Left ventricle myocardium superior (tissue), 1 donor: ENCODE results near the gene CUX1. TPM values are rescaled to one million over a fixed set of nuclear protein-coding genes. Genes with fewer than 3 reads are reported as not detected.
"Not testable (repeated sequence)": the region's sequence is repeated elsewhere in the genome, so short reads cannot be mapped to it uniquely, and the experiment has no call there.

Experiments used
- ATAC-seq: fragments of 200-7000 bp; cut with Tn5 transposase; one replicate; pipeline ENCODE4 v1.9.1; 2020; ENCODE audit warnings: mild to moderate bottlenecking, moderate library complexity
- DNase-seq: peaks from one replicate; pipeline ENCODE4 v3.0.0-alpha.2; 2020
- intact Hi-C: fragments of 100-400 bp; cut with micrococcal nuclease; formaldehyde crosslinking; loops from one replicate; pipeline ENCODE4 v1.11.0; 2022
- total RNA-seq: library from RNA; stranded (reverse); fragmentation: NEBNext Ultra II Directional; extraction: Animal tissue kit (Norgen Biotek cat#: 25700); gene quantifications from one replicate; pipeline ENCODE4 v1.2.1, GENCODE V29; 2021
- donor health status: DM: no; HTN: yes; CAD: no; lungs with severe emphysema.

CUX1 gene
- total RNA-seq, 1 donor from 2014 or later, result 123 TPM

DNA sequence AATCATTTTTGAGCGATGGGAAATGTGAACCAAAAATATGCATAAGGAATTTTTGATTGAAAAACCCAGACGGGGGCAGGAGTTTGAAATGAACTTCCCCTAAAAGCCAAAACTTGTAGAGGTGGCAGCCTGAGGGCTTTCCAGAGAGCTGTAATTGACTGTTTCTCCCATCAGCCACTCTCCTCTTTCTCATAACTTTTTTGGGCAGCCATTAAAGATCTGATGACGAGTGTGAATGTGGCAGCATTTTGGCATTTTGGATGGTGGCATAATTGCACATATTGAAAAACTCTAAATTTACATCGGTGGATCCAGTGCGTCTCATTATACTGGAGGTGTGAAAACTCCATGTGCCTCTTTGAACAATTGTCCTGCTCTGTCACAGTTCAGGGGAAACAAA, 159.0 kb downstream of the CUX1 start:
- ATAC-seq (no peak), DNase-seq (no peak)
- intact Hi-C loops, result no loop called here

DNA sequence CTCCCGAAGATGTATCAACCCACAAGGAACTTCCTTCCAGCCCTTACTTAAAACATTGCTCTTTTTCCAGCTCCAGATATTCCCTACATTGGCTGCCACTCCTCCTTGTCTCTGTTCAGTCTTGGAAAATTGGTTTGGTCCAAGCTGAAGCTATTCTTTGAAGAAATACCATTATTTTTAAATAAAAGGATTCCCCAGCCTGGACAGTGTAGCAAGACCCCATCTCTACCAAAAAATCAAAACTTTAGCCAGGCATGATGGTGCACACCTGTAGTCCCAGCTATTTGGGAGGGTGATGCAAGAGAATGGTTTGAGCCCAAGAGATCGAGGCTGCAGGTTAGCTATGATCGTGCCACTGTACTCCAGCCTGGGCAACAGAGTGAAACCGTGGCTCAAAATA, 159.8 kb downstream of the CUX1 start:
- intact Hi-C loops, result no loop called here
- ATAC-seq (no peak), DNase-seq (no peak)

DNA sequence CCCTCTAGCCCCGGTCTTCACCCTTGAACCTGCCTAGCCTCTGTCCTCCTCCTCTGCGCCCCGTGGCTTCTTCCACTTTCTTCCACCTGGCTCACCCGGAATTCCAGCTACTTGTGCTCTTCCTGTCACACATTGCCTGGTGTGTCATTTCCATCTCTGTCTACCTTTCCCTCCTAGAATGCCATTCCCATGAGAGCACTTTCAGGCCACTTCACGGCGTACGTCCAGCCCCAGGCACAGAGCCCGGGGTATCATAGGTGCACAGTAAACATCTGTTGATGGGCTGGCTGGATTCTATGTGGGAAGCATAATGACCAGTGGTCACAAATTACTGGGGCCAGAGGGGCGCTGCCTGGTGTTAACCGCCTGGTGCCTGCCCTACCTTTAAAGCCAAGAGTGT, 161.3 kb downstream of the CUX1 start:
- DNase-seq (no peak), ATAC-seq (peak; percentile 18)
- intact Hi-C loops, result no loop called here

DNA sequence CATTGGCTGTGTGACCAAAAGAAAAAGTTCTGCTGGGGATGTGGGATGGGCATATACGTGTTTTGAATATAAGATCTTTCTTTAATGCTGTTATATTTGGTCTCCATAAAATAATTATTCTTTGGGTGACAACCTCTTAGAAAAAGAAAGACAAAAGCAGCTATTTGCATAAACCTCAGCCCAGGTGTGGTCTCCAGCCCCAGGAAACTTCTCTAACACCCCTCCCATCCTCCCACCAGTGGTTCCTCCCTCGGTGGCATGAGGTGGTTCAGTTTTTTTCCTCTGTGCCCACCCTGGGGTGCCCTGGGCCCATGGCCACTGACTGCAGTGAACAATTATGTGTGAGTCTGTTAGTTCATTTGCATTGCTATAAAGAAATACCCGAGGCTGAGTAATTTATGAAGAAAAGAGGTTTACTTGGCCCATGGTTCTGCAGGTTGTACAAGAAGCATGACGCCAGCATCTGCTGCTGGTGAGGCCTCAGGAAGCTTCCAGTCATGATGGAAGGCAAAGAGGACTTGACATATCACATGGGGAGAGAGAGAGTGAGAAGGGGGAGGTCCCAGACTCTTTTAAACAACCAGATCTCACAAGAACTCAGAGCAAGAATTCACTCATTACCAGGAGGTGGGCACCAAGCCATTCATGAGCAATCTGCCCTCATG, 165.9 kb downstream of the CUX1 start:
- intact Hi-C loops, result no loop called here
- no peak for DNase-seq
- ATAC-seq, result no peak

DNA sequence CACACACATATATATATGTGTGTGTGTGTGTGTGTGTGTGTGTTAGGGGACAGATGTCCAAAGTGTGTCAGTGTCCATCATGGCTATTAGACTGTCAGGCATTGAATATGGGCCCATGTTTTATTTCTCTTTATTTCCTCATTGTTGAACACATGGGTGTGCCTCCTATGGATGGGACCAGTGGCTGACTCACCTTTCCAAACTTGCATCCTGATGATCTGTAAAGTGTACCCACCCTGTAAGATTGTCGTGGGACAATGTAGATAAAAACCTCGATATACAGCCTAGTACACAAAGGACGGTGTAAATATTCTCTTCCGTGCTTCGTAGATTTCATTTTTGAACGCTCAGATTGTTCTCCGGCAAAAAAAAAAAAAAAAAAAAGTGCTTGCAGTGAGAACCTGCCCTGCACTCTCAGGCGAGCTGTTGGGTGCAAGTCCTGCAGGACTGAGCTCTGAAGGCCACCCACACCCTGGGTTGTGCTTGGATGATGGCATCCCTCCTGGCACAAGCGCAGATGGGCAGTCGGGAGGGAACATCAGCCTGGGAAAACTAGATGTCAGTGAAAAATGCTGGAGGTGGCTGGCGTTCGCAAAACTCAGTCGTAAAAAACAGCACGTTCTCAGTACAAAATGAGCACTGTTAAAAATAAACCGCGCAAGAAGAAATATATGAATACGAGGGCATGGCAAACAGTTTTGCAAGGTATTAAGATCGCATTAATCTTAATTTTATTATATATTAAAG, 166.9 kb downstream of the CUX1 start:
- no peak for DNase-seq
- ATAC-seq, result no peak
- intact Hi-C loops, result no loop called here

DNA sequence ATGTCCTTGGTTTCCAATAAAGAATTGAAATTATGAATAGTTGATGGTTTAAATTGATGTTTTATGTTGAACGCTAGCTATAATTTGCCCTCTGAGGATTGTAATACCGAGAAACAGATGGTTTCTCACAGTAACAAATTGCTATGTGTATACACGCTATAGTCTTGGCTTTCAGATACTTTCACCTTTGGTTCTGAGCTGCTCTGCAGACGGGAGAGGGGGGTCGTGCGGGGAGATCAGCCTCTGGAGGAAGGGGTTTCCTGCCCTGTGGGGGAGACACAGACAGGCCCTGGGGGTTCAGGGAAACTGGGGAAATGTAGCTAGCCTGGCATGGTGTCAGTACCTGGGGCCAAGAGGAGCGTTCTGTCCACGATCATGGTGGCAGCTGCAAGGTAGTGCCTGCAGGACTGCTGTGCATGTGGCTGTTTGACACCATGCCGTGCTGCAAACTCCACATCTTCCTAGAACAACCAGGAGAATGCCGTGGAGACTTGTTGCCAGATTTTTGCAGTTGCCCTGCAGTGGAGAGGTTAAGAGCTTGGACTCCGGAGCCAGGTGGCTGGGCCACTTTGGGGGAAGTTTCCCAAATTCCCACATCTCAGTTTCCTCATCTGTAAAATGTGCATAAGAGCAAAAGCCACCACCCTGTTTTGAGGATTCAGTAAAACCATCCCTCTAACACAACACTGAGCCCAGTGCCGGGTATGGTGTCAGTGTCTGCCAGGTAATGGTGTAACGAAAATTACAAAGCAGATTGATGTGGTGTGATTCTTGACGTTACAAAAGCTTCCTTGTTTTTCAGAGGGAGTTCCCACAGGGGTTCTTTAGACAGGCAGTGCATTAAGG, 167.9 kb downstream of the CUX1 start:
- no peak for DNase-seq
- intact Hi-C loops, result no loop called here
- peak; percentile 28 for ATAC-seq

DNA sequence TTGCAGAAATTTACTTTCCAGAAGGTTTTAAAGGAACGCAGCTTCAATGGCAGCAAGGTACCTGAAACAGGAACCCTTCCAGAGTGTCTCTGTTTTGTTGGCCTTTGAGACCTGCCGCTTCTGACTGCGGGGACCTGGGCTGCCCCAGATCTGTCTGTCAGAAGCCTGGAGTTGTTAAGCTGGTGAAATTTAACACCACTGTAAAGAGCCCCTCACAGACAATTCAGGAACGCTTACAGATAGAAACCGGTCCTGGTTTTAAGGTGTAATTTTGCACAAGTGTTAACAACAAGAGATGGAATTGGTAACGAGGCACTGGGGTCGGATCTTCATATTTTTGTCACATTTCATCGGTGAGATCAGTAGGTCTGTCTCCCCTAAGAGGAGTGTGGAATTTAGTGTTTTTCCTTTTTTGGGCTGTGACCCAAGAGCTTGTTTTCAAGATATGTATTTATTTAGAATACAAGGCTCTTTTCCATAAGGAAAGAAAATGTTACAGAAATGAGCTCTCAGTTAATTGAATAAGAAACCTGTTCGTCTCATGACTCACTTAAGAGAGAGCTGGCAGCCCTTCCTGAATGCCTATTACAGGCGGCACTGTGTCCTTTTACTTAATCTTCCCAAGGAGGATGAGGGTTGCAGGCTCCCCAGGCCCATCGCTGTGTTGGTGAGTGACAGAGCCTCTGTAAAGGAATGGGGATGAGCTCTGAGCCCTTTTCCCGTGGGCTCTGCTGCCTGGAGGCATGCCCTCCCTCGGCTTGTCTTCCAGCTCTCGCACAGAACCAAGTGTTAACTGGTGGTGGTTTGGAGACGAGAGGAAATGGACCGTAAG, 168.7 kb downstream of the CUX1 start:
- DNase-seq (no peak), ATAC-seq (peak; percentile 78)
- intact Hi-C loops, result no loop called here

DNA sequence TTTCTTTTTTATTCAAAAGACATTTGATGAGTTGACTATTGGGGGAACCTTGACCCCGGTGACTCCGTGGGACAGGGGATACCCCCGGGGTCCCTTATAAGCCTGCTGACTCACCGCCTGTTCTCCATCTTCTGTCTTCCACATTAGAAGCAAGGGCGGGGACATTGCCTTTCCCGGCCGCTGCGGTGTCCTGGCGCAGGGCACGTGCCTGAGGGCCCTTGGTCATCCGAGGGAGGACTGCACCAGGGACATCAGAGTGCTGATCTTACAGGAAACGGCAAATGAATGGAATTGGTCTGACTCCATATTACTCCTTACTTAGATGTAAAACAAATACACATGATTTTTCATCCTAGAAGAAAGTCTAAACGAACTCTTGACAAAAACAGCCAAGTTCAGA, 170.1 kb downstream of the CUX1 start:
- no peak for ATAC-seq
- no peak for DNase-seq
- intact Hi-C loops, result no loop called here

DNA sequence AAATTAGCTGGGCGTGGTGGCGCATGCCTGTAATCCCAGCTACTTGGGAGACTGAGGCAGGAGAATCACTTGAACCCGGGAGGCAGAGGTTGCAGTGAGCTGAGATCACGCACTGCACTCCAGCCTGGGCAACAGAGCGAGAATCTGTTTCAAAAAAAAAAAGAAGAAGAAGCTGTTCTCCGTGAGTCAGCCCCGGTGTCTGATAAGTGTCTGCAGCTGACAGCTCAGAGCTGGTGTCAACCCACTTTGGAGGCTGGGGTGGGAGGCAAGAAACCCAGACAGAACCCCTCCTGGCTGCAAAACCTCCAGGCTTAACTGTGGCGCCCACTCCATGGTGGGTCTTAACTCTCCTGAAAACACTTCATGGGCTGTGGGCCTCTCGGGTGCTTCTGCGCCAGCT, 170.6 kb downstream of the CUX1 start:
- DNase-seq, intact Hi-C loops, ATAC-seq: not testable (repeated sequence)

DNA sequence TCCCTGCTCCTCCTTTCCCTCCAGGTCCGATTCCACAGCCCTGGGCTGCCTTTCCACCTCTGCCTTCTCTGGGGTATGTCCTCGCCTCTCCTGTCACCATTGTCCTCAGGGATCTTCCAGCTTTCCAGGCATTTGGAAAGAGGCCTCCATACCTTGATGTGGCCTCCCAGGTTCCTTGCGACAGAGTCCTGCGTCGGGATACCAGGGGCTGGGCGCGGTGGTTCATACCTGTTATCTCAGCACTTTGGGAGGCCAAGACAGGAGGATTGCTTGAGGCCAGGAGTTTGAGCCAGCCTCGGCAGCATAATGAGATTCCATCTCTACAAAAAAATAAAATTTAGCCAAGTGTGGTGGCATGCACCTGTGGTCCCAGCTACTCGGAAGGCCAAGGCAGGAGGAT, 171.1 kb downstream of the CUX1 start:
- intact Hi-C loops, result no loop called here
- no peak for ATAC-seq
- no peak for DNase-seq

DNA sequence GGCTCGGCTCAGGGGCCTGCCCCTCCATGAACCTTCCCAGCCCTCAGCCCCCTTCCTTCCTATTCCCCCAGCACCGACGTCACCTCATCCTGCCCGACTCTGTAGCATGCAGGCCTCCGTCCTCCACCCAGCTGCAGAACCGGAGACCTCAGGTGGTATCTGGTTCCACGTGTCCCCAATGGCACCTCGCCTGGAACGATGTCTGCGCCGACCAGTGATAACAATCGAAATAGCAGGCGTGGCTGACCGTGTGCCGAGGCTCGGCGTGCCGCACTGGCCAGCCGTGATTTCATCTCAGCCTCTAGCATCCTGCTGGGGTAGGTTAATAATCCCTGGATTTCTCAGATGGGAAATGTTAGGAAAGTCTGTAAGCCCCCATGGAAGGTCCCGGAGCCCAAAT, 171.7 kb downstream of the CUX1 start:
- DNase-seq (no peak), ATAC-seq (no peak)
- intact Hi-C loops, result no loop called here

DNA sequence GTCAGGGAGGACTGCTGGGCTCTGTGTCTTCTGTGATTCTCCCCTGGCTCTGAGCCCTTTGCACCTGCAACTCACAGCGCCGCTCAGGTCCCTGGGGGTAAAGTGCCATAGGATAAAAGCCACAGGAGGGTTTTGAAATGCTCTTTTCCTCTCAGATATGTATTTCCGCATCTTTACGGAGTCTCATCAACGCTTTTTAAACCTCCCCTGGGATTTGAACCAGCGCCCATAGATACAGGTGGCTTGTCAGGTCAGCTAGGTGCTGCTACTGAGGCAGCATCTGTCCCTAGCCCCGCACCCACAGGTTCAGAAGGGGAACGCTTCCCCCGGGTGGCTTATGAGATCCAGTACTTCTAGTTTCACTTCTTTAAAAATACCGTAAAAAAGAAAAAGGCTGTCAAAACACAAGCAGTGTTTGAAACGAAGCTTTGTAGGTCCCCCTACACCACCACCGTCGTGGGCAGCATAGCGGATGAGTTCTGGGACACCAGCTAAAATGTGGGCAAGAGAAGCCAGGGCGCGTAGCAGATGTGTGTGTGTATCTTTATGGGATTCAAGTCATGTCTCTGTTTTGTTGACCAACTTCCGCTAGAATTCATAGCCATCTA, 173.5 kb downstream of the CUX1 start:
- intact Hi-C loops, result no loop called here
- no peak for DNase-seq
- no peak for ATAC-seq

DNA sequence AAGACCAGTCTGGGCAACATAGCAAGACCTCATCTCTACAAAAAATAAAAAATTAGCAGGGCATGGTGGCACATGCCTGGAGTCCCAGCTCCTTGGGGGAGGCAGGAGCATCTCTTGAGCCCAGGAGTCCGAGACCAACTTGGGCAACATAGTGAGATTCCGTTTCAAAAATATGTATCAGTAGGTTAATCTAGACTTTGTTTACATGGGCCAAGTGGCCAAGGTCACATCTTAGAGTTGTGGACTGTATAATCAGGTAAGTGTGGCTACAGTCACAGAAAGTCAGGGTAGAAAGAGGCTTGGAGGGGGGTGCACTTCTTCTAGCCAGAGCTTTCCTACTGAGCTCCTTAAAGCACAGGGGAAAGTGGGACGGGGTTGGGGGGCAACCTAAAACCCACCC, 174.4 kb downstream of the CUX1 start:
- ATAC-seq, result no peak
- DNase-seq, result no peak
- intact Hi-C loops, result no loop called here

DNA sequence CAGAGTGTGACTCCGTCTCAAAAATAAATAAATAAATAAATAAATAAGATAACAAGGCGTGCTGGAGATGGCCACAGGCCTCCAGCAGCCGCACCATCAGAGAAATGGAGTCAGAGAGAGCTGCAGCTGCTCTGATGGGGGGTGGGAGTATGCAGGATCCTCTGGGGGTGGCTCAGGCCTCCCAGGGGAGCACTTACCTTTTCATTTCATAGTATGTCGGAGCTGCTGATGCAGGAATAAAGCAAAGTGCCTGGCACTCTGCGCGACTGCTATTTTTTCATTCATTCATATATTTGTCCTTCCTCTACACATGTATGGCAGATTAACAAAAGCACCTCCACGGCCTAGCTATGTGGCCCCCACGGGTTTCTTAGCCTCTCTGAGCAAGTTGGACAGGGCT, 175.9 kb downstream of the CUX1 start:
- ATAC-seq (no peak), DNase-seq (no peak)
- intact Hi-C loops, result no loop called here

DNA sequence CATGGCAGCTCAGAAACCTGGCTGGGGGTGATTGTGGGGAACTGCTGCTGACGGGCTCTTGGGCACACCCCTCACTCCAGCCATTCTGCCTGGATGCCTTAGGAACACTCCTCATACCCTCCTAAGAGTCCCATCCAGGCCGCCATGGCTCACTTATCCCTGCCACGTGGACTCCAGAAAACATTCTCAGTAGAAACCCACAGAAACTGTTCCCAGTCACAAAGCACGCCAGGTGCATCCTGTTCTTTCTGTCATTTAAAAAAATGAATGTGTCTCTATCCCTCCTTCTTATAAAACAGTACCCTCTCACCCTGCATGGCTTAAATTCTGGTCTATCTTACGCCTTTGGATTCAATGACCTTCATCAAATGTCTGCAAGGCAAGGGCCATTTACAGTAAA, 177.7 kb downstream of the CUX1 start:
- no peak for ATAC-seq
- intact Hi-C loops, result no loop called here
- no peak for DNase-seq

DNA sequence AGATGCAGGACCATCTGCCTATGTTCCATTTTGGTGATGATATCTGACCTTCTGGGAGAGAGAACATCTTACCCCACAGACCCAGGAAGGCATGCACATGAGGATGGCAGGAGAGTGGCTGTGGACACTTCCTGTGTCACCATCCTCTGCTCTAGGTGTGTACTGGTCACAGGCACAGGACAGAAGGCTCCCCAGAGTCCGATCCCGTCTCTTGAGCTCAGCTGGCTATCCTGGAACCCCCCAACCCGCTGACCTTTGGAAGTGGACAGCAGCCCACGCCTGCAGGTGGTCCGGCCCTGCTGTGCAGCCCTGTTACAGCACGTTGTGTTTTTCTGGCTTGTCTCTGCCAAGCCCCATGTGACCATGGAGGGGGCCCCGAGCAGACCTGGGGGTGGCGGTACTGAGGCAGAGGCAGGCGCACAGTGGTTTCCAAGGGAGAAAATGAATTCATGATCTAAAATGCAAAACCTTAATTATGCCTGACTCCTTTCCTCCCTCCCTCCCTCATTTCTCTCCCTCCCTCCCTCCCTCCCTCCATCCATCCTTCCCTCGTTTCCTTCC, 178.8 kb downstream of the CUX1 start:
- DNase-seq, result no peak
- ATAC-seq, result no peak
- intact Hi-C loops, result no loop called here

DNA sequence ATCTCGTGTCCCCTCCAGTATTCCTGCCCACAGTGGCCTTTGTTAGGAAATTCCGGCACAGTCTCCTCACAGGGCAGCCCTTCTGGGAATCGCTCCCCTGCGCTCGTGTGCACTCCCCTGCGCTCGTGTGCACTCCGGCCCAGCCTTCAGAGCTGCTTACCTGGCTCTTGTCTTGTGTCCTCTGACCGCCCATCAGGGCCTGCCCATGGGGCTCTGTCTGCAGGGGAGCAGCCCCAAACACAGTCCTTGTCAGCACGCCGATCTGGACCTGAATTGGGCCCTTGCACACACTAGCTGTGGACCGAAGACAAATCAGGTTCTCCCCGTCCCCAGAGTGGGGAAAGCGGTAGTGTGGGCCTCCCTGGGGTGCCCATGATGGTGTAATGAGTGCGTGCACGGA, 179.4 kb downstream of the CUX1 start:
- DNase-seq (no peak), ATAC-seq (no peak)
- intact Hi-C loops, result no loop called here

DNA sequence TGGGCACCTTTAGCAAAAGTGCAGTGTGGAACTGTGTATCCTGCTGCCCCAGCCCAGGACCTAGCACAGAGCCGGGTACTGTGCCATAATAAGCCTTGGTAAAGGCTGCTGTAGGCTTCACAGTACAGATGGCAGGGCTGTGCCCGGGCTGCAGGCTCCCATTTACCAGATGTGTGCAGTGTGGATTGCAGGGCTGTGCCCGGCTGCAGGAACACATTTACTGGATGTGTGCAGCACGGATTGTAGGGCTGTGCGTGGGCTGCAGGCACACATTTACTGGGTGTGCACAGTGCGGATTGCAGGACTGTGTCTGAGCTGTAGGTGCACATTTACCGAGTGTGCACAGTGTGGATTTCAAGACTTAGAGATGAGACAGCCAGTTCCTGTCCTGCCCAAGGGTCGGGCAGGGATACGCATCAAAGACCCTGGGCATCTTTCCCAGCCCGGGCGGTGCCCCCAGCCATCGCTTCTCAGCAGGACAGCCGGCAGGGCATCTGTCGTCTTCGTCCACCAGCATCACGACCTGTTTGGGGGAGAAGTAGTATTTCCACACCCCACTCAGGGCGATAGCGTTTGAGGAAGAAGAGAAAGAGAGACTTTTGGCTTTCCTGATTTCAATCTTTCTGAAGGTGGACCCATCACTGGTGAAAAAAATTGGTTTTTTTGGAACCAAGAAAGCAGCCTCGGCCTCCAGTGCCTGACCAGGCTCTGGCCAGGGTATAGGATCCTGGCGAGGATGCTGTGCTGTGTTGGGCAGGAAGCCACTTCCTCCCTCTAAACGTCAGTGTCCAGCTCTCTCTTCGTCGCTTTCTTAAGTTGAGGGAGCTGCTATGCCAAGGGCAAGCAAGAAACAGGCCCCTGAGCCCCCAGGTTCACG, 180.8 kb downstream of the CUX1 start:
- ATAC-seq (peak; percentile 21), DNase-seq (no peak)
- intact Hi-C loops, result no loop called here
